ENCODE measurements around the gene CLEC2D. TPM values are rescaled to one million over a fixed set of nuclear protein-coding genes. Genes with fewer than 3 reads are reported as not detected.
"Not testable (repeated sequence)": the region's sequence is repeated elsewhere in the genome, so short reads cannot be mapped to it uniquely, and the experiment has no call there.

CLEC2D gene
- total RNA-seq, 1 experiment from 2014 or later = 2.1 TPM

DNA sequence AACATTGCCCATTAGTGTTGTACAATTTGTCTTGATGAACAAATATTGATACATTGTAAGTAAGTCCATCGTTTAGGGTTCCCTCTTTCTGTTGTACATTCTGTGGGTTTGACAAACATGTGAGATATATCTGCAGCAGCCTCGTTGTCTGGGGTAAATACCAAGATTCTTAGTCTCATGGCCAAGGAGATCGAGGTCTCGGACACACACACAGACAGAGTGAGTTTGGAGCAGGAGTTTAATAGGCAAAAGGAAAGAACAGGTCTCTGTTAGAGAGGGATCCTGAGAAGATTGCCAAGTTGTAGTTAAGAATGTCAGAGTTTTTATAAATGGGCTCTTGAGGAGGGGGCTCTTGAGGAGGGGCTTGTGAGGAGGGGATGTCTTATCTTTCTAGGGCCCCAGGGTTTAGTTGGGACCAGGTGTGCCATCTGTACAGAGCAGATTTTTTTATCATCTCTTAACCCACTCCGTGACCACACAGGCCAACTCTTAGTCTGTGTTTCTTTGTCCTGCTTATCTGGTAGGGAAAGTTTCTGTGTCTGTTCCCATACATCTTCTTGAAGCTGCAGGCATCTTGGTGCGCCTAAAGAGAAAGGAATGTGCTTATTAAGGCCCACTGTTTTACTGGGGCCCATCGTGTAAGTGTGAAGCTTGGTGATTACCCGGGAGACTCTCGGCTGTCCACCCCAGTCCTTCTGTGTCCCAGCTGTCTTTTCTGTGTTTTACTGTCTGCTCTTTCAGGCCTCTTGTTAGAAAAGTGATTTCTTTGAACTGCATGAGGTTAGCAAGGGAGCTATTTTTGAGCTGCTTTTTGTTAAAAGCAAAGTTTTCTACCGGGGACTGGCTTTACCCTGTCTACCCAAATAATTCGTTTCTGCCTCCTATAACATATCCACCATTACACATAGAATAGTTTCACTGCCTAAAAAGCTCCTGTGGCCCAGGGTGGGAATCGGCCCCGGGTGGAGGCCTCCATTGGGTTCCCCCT is 22.4 kb upstream of the CLEC2D start:
- Histone ChIP-seq H3K4me1 (peaks cover 25% of the 10 kb centered on the region), H3K4me3 (peak overlapping the region; percentile 78), H3K27ac (peak overlapping the region; percentile 96), H3K36me3 (no peaks in the 10 kb centered on the region), H3K9me3 (replicated peaks) (no peaks in the 10 kb centered on the region), H3K27me3 (no peaks in the 10 kb centered on the region)
- DNase-seq = peak in 1 of 2 experiments; percentile 50

- Histone ChIP-seq H3K4me3 (peak overlapping the region; percentile 78), H3K36me3 (no peaks in the 10 kb centered on the region; the same call in 1 of the 2 replicates), H3K27me3 (no peaks in the 10 kb centered on the region), H3K4me1 (peaks cover 25% of the 10 kb centered on the region), H3K27ac (peak overlapping the region; percentile 96), H3K9me3 (replicated peaks) (no peaks in the 10 kb centered on the region)
- DNase-seq = peak; percentile 90 to 93
These were observed 21.4 kb upstream of the CLEC2D start for GRCh38 chr12:9647825-9648700.

GRCh38 chr12:9648701-9649531 is 20.6 kb upstream of the CLEC2D start:
- Histone ChIP-seq H3K27me3 (no peaks in the 10 kb centered on the region), H3K9me3 (replicated peaks) (no peaks in the 10 kb centered on the region), H3K27ac (peak overlapping the region; percentile 96), H3K36me3 (peaks cover 7% of the 10 kb centered on the region), H3K4me3 (peak overlapping the region; percentile 78), H3K4me1 (peaks cover 25% of the 10 kb centered on the region)
- no peak for DNase-seq

DNA sequence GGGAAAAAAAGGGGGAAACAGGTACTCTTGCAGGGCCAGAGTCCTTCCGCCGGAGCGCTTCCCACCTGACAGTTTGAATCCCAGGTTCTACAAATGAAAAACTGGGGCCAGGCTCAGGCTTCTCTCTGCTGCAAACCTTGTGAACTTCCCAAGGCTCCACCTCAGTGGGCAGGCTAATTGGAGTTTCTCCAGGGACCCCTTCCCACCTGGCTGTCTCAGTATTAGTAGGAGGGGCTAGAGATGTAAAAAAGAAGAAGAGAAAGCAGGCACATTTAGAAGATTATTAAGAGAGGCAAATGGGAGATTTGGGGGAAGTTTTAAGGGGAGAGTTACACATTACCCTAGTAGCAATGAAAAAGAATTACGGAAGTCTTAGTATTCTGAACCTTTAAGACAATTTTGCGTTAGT is 20.0 kb upstream of the CLEC2D start:
- H3K27ac ChIP-seq = no peak overlapping the region
- DNase-seq = peak in 1 of 2 experiments; percentile 5
- peak overlapping the region; percentile 78 for H3K4me3 ChIP-seq
- H3K4me1 ChIP-seq = peaks cover 25% of the 10 kb centered on the region
- no peaks in the 10 kb centered on the region for H3K9me3 ChIP-seq (replicated peaks)
- peaks cover 13% of the 10 kb centered on the region for H3K36me3 ChIP-seq
- no peaks in the 10 kb centered on the region for H3K27me3 ChIP-seq

DNA sequence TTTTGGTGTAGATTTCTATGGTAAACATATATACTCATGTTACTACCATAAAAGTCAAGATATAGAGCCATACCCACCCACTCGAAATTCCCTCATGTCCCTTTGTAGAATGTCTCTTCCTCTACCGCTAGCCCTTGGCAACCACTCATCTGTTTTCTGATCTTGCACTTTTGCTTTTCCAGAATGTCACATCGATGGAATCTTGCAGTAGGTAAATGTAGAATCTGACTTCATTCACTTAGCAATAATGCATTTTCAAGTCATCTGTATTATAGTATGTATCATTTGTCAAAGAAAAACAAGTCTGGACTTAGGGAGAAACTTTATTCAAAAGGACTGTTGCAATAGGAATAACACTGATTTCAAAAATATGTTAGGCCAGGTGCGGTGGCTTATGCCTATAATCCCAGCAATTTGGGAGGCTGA is 19.3 kb upstream of the CLEC2D start:
- Histone ChIP-seq H3K27me3 (no peaks in the 10 kb centered on the region), H3K4me1 (peaks cover 25% of the 10 kb centered on the region), H3K27ac (peak overlapping the region; percentile 6; the same call in 1 of the 2 replicates), H3K36me3 (peaks cover 14% of the 10 kb centered on the region), H3K4me3 (no peak overlapping the region), H3K9me3 (replicated peaks) (no peaks in the 10 kb centered on the region)
- DNase-seq = no peak

DNA sequence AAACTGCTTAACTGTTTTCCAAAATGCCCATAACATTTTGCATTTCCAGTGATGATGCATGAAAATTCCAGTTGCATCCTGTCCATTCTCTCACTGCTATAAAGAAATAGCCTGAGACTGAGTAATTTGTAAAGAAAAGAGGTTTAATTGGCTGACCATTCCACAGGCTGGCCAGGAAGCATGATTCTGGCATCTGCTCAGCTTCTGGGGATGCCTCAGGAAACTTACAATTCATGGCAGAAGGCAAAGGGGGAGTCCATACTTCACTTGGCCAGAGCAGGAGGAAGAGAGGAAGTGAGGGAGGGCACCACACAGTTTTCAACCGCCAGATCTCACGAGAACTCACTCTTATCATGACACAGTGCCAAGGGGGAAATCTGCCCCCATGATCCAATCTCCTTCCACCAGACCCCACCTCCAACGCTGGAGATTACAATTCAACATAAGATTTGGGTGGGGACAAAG is 18.2 kb upstream of the CLEC2D start:
- Histone ChIP-seq H3K27ac (peak overlapping the region; percentile 34; the same call in 1 of the 2 replicates), H3K4me3 (no peak overlapping the region), H3K36me3 (peaks cover 18% of the 10 kb centered on the region), H3K9me3 (replicated peaks) (no peaks in the 10 kb centered on the region), H3K4me1 (peaks cover 25% of the 10 kb centered on the region), H3K27me3 (no peaks in the 10 kb centered on the region)
- no peak for DNase-seq

GRCh38 chr12:9660046-9660445 is 9.5 kb upstream of the CLEC2D start:
- Histone ChIP-seq H3K4me3 (no peak overlapping the region), H3K4me1 (no peaks in the 10 kb centered on the region), H3K36me3 (peaks cover 32% of the 10 kb centered on the region), H3K9me3 (replicated peaks) (no peaks in the 10 kb centered on the region), H3K27me3 (no peaks in the 10 kb centered on the region), H3K27ac (no peak overlapping the region)
- no peak for DNase-seq

GRCh38 chr12:9661720-9662119 is 7.8 kb upstream of the CLEC2D start:
- Histone ChIP-seq H3K9me3 (replicated peaks) (no peaks in the 10 kb centered on the region), H3K36me3 (peaks cover 31% of the 10 kb centered on the region)

DNA sequence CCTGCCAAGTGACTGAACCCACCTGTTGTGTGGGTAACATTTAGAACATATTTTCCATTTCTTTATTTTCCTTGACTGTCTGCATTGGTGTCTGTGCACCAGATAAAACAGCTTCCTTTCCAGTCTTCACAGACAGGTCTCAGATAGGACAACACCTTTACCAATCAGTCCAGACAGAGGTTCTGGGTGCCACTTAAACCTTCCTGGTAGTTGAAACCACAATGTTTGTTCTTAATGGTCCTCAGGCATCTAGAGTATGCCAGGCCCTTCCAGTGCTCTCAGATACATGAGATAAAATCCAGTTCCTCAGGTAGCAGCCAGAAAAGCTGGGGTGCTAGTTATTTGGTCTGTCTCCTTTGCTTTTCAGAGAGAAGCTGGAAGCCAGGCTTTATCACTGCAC is 7.0 kb upstream of the CLEC2D start:
- H3K36me3 ChIP-seq = peaks cover 31% of the 10 kb centered on the region

More at GRCh38 chr12:9661720-9662119, 7.8 kb upstream of the CLEC2D start:
- Histone ChIP-seq H3K27ac (no peak overlapping the region), H3K4me3 (no peak overlapping the region), H3K4me1 (no peaks in the 10 kb centered on the region), H3K27me3 (no peaks in the 10 kb centered on the region)
- no peak for DNase-seq

DNA sequence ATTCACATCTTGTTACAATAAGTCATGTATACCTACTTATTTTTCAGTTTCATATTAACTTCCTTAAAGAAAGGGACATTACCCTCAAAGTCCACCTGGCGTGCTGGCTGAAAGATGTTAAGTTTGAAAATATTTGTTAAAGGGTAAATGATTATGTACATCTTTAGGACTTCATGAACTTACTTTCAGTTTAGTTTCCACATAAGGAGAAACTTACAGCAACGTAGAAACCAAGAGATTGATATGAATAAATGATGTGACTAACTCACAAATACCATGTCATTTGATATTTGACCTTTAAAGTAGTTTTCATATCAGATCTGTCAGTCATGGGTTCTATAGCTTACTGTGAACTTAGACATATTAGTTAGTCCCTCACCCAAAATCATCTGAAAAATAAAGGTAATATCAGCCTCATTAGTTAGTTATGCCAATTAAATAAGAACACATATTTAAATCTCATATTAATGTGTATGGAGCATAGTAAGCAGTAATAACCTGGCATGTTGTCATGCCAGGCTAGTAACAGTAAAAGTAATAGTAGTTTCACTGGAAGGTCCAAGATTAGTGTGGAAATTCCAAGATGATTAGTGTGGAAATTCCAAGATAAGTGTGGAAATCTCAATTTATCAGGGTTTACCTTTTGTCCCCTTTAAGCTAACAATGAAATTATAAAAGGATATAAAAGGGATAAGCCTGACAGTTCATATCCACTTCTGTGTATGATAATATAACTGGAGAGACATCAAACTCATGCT is 1.9 kb upstream of the CLEC2D start:
- no peak for DNase-seq
- H3K4me3 ChIP-seq = no peak overlapping the region
- H3K9me3 ChIP-seq (replicated peaks) = no peaks in the 10 kb centered on the region
- H3K27ac ChIP-seq = no peak overlapping the region
- H3K36me3 ChIP-seq = peaks cover 11% of the 10 kb centered on the region
- no peaks in the 10 kb centered on the region for H3K27me3 ChIP-seq
- H3K4me1 ChIP-seq = no peaks in the 10 kb centered on the region

More for the DNA sequence above, 7.0 kb upstream of the CLEC2D start:
- DNase-seq = no peak
- Histone ChIP-seq H3K4me1 (no peaks in the 10 kb centered on the region), H3K9me3 (replicated peaks) (no peaks in the 10 kb centered on the region), H3K4me3 (no peak overlapping the region), H3K27ac (no peak overlapping the region), H3K27me3 (no peaks in the 10 kb centered on the region)

- Histone ChIP-seq H3K27ac (no peak overlapping the region), H3K36me3 (peaks cover 8% of the 10 kb centered on the region), H3K9me3 (replicated peaks) (no peaks in the 10 kb centered on the region), H3K27me3 (no peaks in the 10 kb centered on the region), H3K4me1 (no peaks in the 10 kb centered on the region), H3K4me3 (no peak overlapping the region)
- no peak for DNase-seq
These were observed 1.1 kb upstream of the CLEC2D start for GRCh38 chr12:9668161-9669018.

DNA sequence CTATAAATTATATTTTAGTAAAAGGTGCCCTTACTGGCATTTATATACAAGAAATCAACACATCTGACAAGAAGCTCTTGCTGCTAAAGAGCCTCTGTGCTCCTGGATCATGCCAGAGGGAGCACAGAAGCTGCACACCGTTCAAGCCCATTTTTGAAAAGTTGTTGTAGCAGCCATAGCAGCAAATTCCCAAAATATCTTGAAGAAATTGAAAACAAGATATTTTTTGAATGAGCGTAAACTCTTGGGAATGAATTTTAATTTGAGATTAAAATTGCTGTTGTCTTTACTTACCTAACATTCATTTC is 540 bp upstream of the CLEC2D start:
- peaks cover 2% of the 10 kb centered on the region; the same call in 1 of the 2 replicates for H3K4me1 ChIP-seq

DNA sequence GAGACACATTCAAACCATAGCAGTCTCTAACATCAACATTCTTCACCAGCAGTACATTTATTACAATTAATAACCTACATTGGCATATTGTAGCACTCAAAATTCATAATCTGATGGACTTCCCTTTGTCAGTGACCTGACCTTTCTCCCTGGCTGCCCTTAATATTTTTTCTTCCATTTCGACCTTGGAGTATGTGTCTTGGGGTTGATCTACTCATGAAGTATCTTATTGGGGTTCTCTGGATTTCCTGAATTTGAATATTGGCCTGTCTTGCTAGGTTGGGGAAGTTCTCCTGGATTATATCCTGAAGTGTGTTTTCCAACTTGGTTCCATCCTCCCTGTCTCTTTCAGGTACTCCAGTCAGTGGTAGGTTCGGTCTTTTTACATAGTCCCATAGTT is 2.8 kb downstream of the CLEC2D start:
- H3K27me3 ChIP-seq; H3K36me3 ChIP-seq; H3K4me1 ChIP-seq; H3K27ac ChIP-seq; DNase-seq; H3K4me3 ChIP-seq; H3K9me3 ChIP-seq (replicated peaks): not testable (repeated sequence)

More for the DNA sequence above, 540 bp upstream of the CLEC2D start:
- no peak overlapping the region for H3K27ac ChIP-seq
- no peaks in the 10 kb centered on the region for H3K27me3 ChIP-seq
- no peaks in the 10 kb centered on the region for H3K9me3 ChIP-seq (replicated peaks)
- no peak for DNase-seq
- H3K36me3 ChIP-seq = peaks cover 4% of the 10 kb centered on the region
- no peak overlapping the region for H3K4me3 ChIP-seq
